ENCODE results near the gene PCBP2. TPM values are rescaled to one million over a fixed set of nuclear protein-coding genes. Genes with fewer than 3 reads are reported as not detected.

The PCBP2 gene
- total RNA-seq, 1 experiment from 2014 or later = 856 TPM

GRCh38 chr12:53474819-53475218, 22.9 kb downstream of the PCBP2 start:
- H3K9ac ChIP-seq (ENCODE audit: low read length) = no peak overlapping the region
- H3K4me2 ChIP-seq (ENCODE audit: low read length) = no peak overlapping the region
- peaks cover 0 to 15% of the 10 kb centered on the region in 2 experiments; a peak in 2 of 4 replicates for H3K4me1 ChIP-seq (ENCODE audit: control insufficient read depth in 1 of 2, insufficient read depth in 2 of 2, low read length in 2 of 2)
- intact Hi-C loops (cut with micrococcal nuclease) = no loop called here
- RAD21 ChIA-PET (ENCODE audit: low non-redundant PET in 1 of 2, low total read pairs in 2 of 2, uncharacterized antibody in 2 of 2, unreplicated experiment in 2 of 2) = no interaction called here
- no peak for ATAC-seq
- H3K4me3 ChIP-seq (replicated peaks in 1 of 2; ENCODE audit: low read depth in 1 of 2, low read length in 2 of 2) = no peak overlapping the region
- POLR2A ChIA-PET = interaction anchor here (0.6 to 1.1 kb wide), 6 partner anchors 24 to 211 kb away, joined by 3 to 5 read pairs (median 3); partner anchors contain the start of gene TARBP2
- no peak overlapping the region for H3K27ac ChIP-seq (ENCODE audit: low read depth, low read length)
- H3K9me3 ChIP-seq (ENCODE audit: control insufficient read depth in 1 of 2, insufficient read depth in 1 of 2, low read depth in 1 of 2, low read length in 2 of 2) = no peaks in the 10 kb centered on the region
- BruUV-seq (replicated peaks) = no TSS peak
- CTCF ChIA-PET = interaction anchor here (1.2 to 2.6 kb wide), 3 partner anchors 14 to 122 kb away, joined by 3 to 19 read pairs (median 6); no protein-coding TSS in a partner anchor
- no peak for DNase-seq (ENCODE audit: low read depth, low spot score)
- peaks cover 66% of the 10 kb centered on the region for H4K20me1 ChIP-seq (ENCODE audit: insufficient read depth)
- peaks cover 98% of the 10 kb centered on the region for H3K79me2 ChIP-seq (ENCODE audit: insufficient read depth, low read length)
- H3K36me3 ChIP-seq (ENCODE audit: control insufficient read depth in 1 of 2, insufficient read depth in 2 of 2, low read length in 2 of 2) = peaks cover 83 to 88% of the 10 kb centered on the region in 2 experiments
- no peaks in the 10 kb centered on the region for H3K9me2 ChIP-seq (ENCODE audit: insufficient read depth)
- no peaks in the 10 kb centered on the region for H3K27me3 ChIP-seq (ENCODE audit: insufficient read depth, low read length)
- no peak for TF ChIP-seq SP1 (IDR thresholded peaks at IDR 0.05; ENCODE audit: low read depth)
- no peak for TF ChIP-seq CBX3 (IDR thresholded peaks at IDR 0.05; ENCODE audit: low read depth)
- TF ChIP-seq, protein P1, sequence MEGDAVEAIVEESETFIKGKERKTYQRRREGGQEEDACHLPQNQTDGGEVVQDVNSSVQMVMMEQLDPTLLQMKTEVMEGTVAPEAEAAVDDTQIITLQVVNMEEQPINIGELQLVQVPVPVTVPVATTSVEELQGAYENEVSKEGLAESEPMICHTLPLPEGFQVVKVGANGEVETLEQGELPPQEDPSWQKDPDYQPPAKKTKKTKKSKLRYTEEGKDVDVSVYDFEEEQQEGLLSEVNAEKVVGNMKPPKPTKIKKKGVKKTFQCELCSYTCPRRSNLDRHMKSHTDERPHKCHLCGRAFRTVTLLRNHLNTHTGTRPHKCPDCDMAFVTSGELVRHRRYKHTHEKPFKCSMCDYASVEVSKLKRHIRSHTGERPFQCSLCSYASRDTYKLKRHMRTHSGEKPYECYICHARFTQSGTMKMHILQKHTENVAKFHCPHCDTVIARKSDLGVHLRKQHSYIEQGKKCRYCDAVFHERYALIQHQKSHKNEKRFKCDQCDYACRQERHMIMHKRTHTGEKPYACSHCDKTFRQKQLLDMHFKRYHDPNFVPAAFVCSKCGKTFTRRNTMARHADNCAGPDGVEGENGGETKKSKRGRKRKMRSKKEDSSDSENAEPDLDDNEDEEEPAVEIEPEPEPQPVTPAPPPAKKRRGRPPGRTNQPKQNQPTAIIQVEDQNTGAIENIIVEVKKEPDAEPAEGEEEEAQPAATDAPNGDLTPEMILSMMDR (IDR thresholded peaks at IDR 0.05 in 2 of 3, conservative IDR thresholded peaks at IDR 0.05 in 1 of 3; ENCODE audit: borderline replicate concordance in 1 of 3, insufficient read depth in 1 of 3, low read depth in 2 of 3, low read length in 2 of 3) = no peak
- TF ChIP-seq POLR2A (IDR thresholded peaks at IDR 0.05; ENCODE audit: borderline replicate concordance, extremely low read depth, insufficient read depth, insufficient read length) = no peak
- TF ChIP-seq SIN3A (IDR thresholded peaks at IDR 0.05; ENCODE audit: low read depth) = no peak
- no peak for TF ChIP-seq FOSL1 (IDR thresholded peaks at IDR 0.05; ENCODE audit: low read depth)
- no peak for TF ChIP-seq SRF (IDR thresholded peaks at IDR 0.05; ENCODE audit: low read depth)
- TF ChIP-seq TCF7L2 (IDR thresholded peaks at IDR 0.05; ENCODE audit: borderline replicate concordance, extremely low read depth, insufficient read depth, insufficient read length) = no peak
- no peak for TF ChIP-seq ZNF274 (IDR thresholded peaks at IDR 0.05; ENCODE audit: low read depth, low read length)
- TF ChIP-seq ATF3 (IDR thresholded peaks at IDR 0.05) = no peak
- no peak for TF ChIP-seq CEBPB (IDR thresholded peaks at IDR 0.05; ENCODE audit: low read depth)
- no peak for TF ChIP-seq ELF1 (IDR thresholded peaks at IDR 0.05; ENCODE audit: borderline replicate concordance, low read depth)
- TF ChIP-seq EZH2phosphoT487 (IDR thresholded peaks at IDR 0.05; ENCODE audit: borderline replicate concordance) = no peak
- no peak for TF ChIP-seq MAX (IDR thresholded peaks at IDR 0.05)
- no peak for TF ChIP-seq ZFX (IDR thresholded peaks at IDR 0.05)
- no peak for TF ChIP-seq ZBTB33 (IDR thresholded peaks at IDR 0.05; ENCODE audit: extremely low read depth, insufficient replicate concordance, low read length)
- no peak for TF ChIP-seq RAD21 (IDR thresholded peaks at IDR 0.05; ENCODE audit: low read depth)
- no peak for TF ChIP-seq POLR2AphosphoS5 (IDR thresholded peaks at IDR 0.05; ENCODE audit: low read depth, low read length)
- TF ChIP-seq JUND (IDR thresholded peaks at IDR 0.05) = no peak
- no peak overlapping the region for H2AFZ ChIP-seq (ENCODE audit: low read depth, low read length, poor library complexity, severe bottlenecking)
